ENCODE measurements around the gene SSH2.

DNA sequence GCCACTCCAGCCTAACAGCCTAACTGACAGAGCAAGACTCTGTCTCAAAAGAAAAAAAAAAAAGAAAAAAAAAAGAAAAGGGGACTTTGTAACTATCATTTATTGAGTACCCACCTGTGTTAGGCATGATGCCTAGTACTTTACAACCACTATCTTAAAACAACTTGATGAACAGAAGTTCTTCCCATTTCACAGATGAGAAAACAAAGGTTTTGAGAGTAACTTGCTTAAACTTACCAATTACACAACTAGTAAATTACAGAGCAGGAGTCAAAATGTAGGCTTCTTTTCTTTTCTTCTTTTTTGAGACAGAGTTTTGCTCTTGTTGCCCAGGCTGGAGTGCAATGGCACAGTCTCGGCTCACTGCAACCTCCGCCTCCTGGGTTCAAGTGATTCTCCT, 210.6 kb downstream of the SSH2 start:
- TF ChIP-seq, protein P1, sequence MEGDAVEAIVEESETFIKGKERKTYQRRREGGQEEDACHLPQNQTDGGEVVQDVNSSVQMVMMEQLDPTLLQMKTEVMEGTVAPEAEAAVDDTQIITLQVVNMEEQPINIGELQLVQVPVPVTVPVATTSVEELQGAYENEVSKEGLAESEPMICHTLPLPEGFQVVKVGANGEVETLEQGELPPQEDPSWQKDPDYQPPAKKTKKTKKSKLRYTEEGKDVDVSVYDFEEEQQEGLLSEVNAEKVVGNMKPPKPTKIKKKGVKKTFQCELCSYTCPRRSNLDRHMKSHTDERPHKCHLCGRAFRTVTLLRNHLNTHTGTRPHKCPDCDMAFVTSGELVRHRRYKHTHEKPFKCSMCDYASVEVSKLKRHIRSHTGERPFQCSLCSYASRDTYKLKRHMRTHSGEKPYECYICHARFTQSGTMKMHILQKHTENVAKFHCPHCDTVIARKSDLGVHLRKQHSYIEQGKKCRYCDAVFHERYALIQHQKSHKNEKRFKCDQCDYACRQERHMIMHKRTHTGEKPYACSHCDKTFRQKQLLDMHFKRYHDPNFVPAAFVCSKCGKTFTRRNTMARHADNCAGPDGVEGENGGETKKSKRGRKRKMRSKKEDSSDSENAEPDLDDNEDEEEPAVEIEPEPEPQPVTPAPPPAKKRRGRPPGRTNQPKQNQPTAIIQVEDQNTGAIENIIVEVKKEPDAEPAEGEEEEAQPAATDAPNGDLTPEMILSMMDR (IDR thresholded peaks at IDR 0.05): no peak
- no peak for TF ChIP-seq POLR2AphosphoS5 (IDR thresholded peaks at IDR 0.05)
- TF ChIP-seq EP300 (IDR thresholded peaks at IDR 0.05): no peak
- no peak for TF ChIP-seq POLR2A (IDR thresholded peaks at IDR 0.05; ENCODE audit: low read depth)
